ENCODE data around the gene SRRM3. TPM values are rescaled to one million over a fixed set of nuclear protein-coding genes. Genes with fewer than 3 reads are reported as not detected.
"Not testable (repeated sequence)": the region's sequence is repeated elsewhere in the genome, so short reads cannot be mapped to it uniquely, and the experiment has no call there.

The SRRM3 gene
- total RNA-seq, 2 donors from 2014 or later: 0.92 to 0.95 TPM

GRCh38 chr7:76317782-76318487 is 116.2 kb downstream of the SRRM3 start:
- intact Hi-C loops (cut with DNase I, micrococcal nuclease): no loop called here
- ATAC-seq (peak; percentile 88), DNase-seq (peak; percentile 98)

- intact Hi-C loops (cut with DNase I, micrococcal nuclease): no loop called here
Observed at GRCh38 chr7:76318488-76319353, 117.0 kb downstream of the SRRM3 start.

DNA sequence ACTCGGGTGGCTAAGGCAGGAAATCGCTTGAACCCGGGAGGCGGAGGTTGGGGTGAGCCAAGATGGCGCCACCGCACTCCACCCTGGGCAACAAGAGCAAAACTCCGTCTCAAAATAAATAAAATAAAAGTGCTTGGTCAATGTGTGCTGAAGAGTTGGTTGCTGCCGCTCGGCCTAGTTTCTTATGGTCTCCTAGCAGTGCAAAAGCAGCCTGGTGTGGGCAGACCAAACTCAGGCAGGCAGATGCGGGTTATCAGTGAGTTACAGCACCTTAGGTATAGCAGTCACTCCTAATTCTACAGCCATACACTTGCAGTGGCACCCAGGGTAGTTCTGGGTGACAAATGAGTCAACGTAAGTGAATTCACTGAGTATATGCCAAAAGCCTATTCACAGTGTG is 123.4 kb downstream of the SRRM3 start:
- intact Hi-C loops (cut with DNase I, micrococcal nuclease): no loop called here
- ATAC-seq (no peak), DNase-seq (no peak)

More at GRCh38 chr7:76318488-76319353, 117.0 kb downstream of the SRRM3 start:
- DNase-seq: peak; percentile 84
- ATAC-seq: peak; percentile 61

GRCh38 chr7:76325811-76326210 is 124.1 kb downstream of the SRRM3 start:
- ATAC-seq: no peak
- no peak for DNase-seq
- intact Hi-C loops (cut with DNase I, micrococcal nuclease): no loop called here

- ATAC-seq: no peak
- DNase-seq: no peak
- intact Hi-C loops (cut with DNase I, micrococcal nuclease): no loop called here
Observed at GRCh38 chr7:76326646-76327233, 125.0 kb downstream of the SRRM3 start.

DNA sequence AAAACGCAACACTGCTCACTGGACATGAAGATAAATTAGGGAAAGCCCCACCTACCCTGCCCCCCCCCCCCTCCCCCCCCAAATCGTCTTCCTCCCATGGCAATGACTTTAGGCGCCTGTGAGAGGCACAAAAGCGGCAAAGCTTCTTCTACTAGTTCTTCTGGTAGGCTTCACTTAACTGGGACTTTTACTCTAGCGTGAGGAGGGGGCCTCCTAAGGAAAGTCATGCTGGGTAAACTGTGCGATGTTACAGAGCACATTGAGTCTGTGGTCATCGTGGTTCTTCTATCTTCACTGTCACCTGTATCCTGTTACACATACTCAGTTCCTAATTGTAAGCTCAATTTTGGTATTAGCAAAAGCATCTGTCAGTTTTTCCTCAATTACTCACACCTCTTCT is 125.9 kb downstream of the SRRM3 start:
- ATAC-seq (no peak), DNase-seq (no peak)
- intact Hi-C loops (cut with DNase I, micrococcal nuclease): no loop called here

DNA sequence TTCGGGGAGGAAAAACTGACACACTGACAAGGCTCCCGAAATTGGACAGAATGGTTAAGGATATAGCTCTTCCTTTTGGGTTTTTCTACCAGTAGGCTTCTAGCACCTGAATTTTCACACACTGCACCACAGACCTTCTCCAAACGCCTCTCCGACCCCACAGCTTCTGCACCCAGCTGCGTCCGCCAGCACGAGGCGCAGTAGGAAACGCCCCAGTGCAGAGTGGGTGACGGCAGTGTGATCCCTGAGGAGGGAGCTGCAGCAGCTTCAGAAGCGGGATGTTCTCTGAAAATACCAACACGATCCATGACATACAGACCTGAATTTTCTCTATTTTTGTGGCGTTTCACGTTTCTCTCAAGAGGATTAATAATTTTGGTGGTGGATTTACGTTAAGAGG is 126.7 kb downstream of the SRRM3 start:
- intact Hi-C loops (cut with DNase I, micrococcal nuclease): no loop called here
- ATAC-seq: no peak
- no peak for DNase-seq

GRCh38 chr7:76329479-76329878 is 127.8 kb downstream of the SRRM3 start:
- DNase-seq (no peak), ATAC-seq (no peak)
- intact Hi-C loops (cut with DNase I, micrococcal nuclease): no loop called here

DNA sequence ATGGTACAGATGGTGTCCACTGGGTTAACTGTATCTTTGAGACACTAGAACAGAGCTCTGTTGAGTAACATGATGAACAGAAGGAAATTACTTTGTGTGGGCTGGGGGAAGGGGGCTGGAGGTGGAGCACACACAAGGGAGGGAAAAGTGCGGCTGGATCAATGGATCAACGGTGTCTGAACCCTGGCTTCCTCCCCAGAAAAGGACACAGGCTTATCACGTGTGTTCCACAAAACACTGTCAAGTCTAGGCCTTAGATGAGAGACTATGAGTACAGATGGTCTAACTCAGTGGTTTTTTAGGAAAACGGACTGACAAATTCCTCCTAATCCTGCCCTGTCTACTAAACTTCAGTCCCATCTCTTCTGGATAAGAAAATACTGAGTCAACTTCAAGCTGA is 128.6 kb downstream of the SRRM3 start:
- intact Hi-C loops (cut with DNase I, micrococcal nuclease): no loop called here
- DNase-seq (no peak), ATAC-seq (no peak)

DNA sequence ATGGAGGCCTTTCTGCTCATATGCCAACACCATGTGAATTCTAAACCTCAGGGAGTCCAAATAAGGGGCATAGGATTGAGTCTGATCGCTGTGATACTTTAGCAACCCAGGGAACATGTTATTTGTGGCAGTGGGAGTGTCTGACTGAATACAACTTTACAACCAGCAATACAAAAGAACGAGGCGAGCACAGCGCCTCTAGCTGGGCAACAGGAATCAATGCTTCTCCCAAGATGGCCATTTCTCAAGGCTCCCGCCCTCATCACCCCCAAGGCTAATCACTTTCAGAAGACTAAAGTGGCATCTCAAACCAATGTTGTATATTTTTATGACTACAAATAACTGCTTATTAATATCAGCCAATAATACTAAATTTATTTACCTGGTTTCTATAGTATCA is 129.0 kb downstream of the SRRM3 start:
- DNase-seq (no peak), ATAC-seq (no peak)
- intact Hi-C loops (cut with DNase I, micrococcal nuclease): no loop called here

- DNase-seq (no peak), ATAC-seq (peak; percentile 69)
- intact Hi-C loops (cut with DNase I, micrococcal nuclease): no loop called here
Observed at GRCh38 chr7:76332078-76332477, 130.4 kb downstream of the SRRM3 start.

DNA sequence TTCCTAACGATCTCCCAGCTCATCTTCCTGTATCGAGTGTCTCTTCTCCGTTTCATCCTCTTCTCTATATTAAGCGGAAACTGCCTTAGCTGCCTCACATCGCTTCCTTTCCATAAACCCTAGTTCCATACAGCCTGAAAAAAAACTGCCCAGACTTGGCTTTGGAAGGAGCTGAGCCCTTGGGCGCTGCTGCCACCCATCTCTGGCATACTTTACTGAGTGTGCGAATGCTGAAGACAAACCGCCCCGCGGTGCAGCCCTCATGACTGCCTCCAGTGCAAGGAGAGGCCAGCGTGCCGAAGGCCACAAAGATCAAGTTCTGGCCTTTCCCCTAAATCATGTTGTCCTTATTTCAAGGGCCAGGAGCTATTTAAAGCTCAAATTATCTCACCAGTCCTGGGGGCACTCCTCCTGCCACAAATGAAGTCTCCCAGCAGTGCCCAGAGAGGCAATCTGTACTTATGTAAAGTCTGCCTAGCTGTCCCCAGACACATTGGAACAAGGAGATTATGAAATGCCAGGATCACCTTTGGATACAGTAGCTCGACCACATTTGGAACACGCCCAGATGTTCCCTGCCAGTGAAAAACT is 131.9 kb downstream of the SRRM3 start:
- DNase-seq: no peak
- intact Hi-C loops (cut with DNase I, micrococcal nuclease): no loop called here
- peak; percentile 64 for ATAC-seq

DNA sequence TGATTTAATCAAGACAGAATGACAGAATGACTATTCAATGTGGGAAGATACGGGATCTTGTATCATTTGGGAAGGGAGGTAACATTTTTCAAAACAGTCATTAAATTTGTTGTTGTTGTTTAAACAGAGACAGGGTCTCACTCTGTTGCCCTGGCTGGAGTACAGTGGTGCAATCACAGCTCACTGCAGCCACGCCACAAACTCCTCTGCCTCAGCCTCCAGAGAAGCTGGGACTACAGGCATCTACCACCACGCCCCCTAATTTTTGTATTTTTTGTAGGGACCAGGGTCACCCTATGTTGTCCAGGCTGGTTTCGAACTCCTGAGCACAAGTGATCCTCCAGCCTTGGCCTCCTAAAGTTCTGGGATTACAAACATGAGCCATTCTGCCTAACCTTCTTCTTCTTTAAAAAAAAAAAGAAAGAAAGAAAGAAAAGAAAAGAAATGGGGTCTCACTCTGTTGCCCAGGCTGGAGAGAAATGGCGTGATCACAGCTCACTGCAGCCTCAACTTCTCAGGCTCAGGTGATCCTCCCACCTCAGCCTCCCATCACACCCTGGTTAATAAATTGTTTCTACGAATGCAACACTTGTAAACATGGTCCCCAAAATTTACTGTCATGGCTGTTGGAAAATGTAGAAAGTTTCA is 132.7 kb downstream of the SRRM3 start:
- ATAC-seq (no peak), DNase-seq (no peak)
- intact Hi-C loops (cut with DNase I, micrococcal nuclease): no loop called here

- intact Hi-C loops (cut with DNase I, micrococcal nuclease); DNase-seq: not testable (repeated sequence)
Observed at GRCh38 chr7:76335417-76335816, 133.7 kb downstream of the SRRM3 start.

DNA sequence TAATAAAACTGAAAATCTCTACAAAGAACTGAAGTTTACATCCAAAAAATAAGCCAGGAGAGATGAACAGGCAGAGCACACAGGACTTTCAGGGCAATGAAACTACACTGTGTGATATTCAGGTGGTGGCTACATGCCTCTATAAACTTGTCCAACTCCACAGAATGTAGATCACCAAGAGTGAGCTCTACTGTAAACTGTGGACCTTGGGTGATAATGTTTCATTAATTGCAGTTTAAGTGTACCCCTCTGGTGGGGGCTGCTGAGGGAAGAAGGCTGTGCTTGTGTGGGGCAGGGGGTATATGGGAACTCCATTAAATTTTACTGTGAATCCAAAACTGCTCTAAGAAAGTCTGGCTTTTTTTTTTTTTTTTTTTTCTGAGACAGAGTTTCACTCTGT is 134.4 kb downstream of the SRRM3 start:
- no peak for DNase-seq
- intact Hi-C loops (cut with DNase I, micrococcal nuclease): no loop called here
- no peak for ATAC-seq

More at GRCh38 chr7:76335417-76335816, 133.7 kb downstream of the SRRM3 start:
- ATAC-seq: not testable (repeated sequence)

All from left colon (tissue), 2 donors.